OCI-LY1 (cell line): ENCODE data around the gene COG8.

Experiments used
- H2AFZ ChIP-seq: fragments of 200-600 bp; sonication (generic), shearing (Covaris generic); 2 replicates; pipeline ENCODE4 v1.6.0; 2014; ENCODE audit warnings: antibody characterized with exemption, mild to moderate bottlenecking, low read length
- H3F3A ChIP-seq: fragments of 200-600 bp; sonication (generic), shearing (Covaris generic); 2 replicates; pipeline ENCODE4 v1.6.0; 2014; ENCODE audit warnings: mild to moderate bottlenecking, antibody characterized with exemption, low read length, moderate library complexity; ENCODE audit not compliant: insufficient read depth
- H3K27ac ChIP-seq: fragments of 200-600 bp; sonication (generic); 2 replicates; pipeline ENCODE4 v1.5.1; 2014; ENCODE audit warnings: low read length, mixed run types, mild to moderate bottlenecking, low read depth; ENCODE audit not compliant: poor library complexity, severe bottlenecking
- H3K27me3 ChIP-seq: fragments of 200-600 bp; sonication (generic); 2 replicates; pipeline ENCODE4 v1.6.0; 2014; ENCODE audit warnings: antibody characterized with exemption, mild to moderate bottlenecking, low read length, moderate library complexity; ENCODE audit not compliant: insufficient read depth
- H3K36me3 ChIP-seq: fragments of 200-600 bp; sonication (generic); 2 replicates; pipeline ENCODE4 v1.6.1; 2014; ENCODE audit warnings: mild to moderate bottlenecking, antibody characterized with exemption, low read length, moderate library complexity, mixed read lengths; ENCODE audit not compliant: insufficient read depth
- H3K4me1 ChIP-seq: fragments of 200-600 bp; sonication (generic); 2 replicates; pipeline ENCODE4 v1.5.1; 2014; ENCODE audit warnings: mild to moderate bottlenecking, low read length, moderate library complexity; ENCODE audit not compliant: insufficient read depth, severe bottlenecking
- H3K4me2 ChIP-seq: fragments of 200-600 bp; sonication (generic), shearing (Covaris generic); 2 replicates; pipeline ENCODE4 v1.6.1; 2014; ENCODE audit warnings: low read length
- H3K4me3 ChIP-seq: fragments of 200-600 bp; sonication (generic); 2 replicates; pipeline ENCODE4 v1.5.1; 2014; ENCODE audit warnings: low read length, low read depth, mild to moderate bottlenecking, mixed read lengths; ENCODE audit not compliant: poor library complexity, severe bottlenecking
- H3K79me2 ChIP-seq: fragments of 200-600 bp; shearing (Covaris generic); 2 replicates; pipeline ENCODE4 v1.6.1; 2016; ENCODE audit warnings: mixed run types, low read length, mixed read lengths; ENCODE audit not compliant: insufficient read depth
- H3K9ac ChIP-seq: fragments of 200-600 bp; sonication (generic), shearing (Covaris generic); 2 replicates; pipeline ENCODE4 v1.6.1; 2014; ENCODE audit warnings: mild to moderate bottlenecking, low read length, mixed read lengths
- H3K9me2 ChIP-seq: fragments of 200-600 bp; sonication (generic), shearing (Covaris generic); 2 replicates; pipeline ENCODE4 v1.6.1; 2014; ENCODE audit warnings: low read depth, mild to moderate bottlenecking, low read length, mixed read lengths
- H3K9me3 ChIP-seq: fragments of 200-600 bp; shearing (Covaris generic); 2 replicates; pipeline ENCODE4 v1.6.1; 2014; ENCODE audit warnings: low read length, mixed read lengths
- H4K20me1 ChIP-seq: fragments of 200-600 bp; sonication (generic), shearing (Covaris generic); 2 replicates; pipeline ENCODE4 v1.6.0; 2016; ENCODE audit warnings: mild to moderate bottlenecking, low read length; ENCODE audit not compliant: insufficient read depth
- CTCF ChIP-seq: fragments of 200-600 bp; sonication (generic), shearing (Covaris generic); IDR thresholded peaks from 2 replicates; pipeline ENCODE4 v1.5.1; 2017; ENCODE audit warnings: mild to moderate bottlenecking, antibody characterized with exemption, low read length, moderate library complexity, mixed read lengths
- EZH2 ChIP-seq: fragments of 200-600 bp; sonication (generic), shearing (Covaris generic); IDR thresholded peaks from 2 replicates; pipeline ENCODE4 v1.8.0; 2017; ENCODE audit warnings: borderline replicate concordance, mixed run types, mild to moderate bottlenecking, antibody characterized with exemption, low read length, moderate library complexity, mixed read lengths

Gene COG8

GRCh38 chr16:69318911-69319289 lies 20.5 kb downstream of the COG8 start:
- no peaks in the 10 kb centered on the region for H4K20me1 ChIP-seq
- H3K79me2 ChIP-seq = no peaks in the 10 kb centered on the region
- H3K27me3 ChIP-seq = no peaks in the 10 kb centered on the region
- H3K4me1 ChIP-seq = no peaks in the 10 kb centered on the region
- H3K4me2 ChIP-seq = no peak overlapping the region
- H3K27ac ChIP-seq = no peak overlapping the region
- no peaks in the 10 kb centered on the region for H3K9me2 ChIP-seq
- peaks cover 90% of the 10 kb centered on the region for H3K36me3 ChIP-seq
- no peak overlapping the region for H3K4me3 ChIP-seq
- no peak overlapping the region for H3K9ac ChIP-seq
- H2AFZ ChIP-seq = no peak overlapping the region
- no peak for TF ChIP-seq EZH2
- TF ChIP-seq CTCF = no peak
- H3K9me3 ChIP-seq = no peaks in the 10 kb centered on the region
- H3F3A ChIP-seq = no peaks in the 10 kb centered on the region

- Histone ChIP-seq H4K20me1 (no peaks in the 10 kb centered on the region), H2AFZ (no peak overlapping the region), H3K27me3 (no peaks in the 10 kb centered on the region), H3K27ac (no peak overlapping the region), H3K4me3 (no peak overlapping the region), H3K79me2 (no peaks in the 10 kb centered on the region), H3K9me3 (no peaks in the 10 kb centered on the region), H3K9ac (no peak overlapping the region), H3K36me3 (peaks cover 90% of the 10 kb centered on the region), H3K9me2 (no peaks in the 10 kb centered on the region), H3K4me1 (no peaks in the 10 kb centered on the region), H3F3A (no peaks in the 10 kb centered on the region), H3K4me2 (no peak overlapping the region)
- TF ChIP-seq CTCF (no peak), EZH2 (no peak)
Observed at GRCh38 chr16:69318177-69318910, 21.0 kb downstream of the COG8 start.

- no peaks in the 10 kb centered on the region for H3K9me2 ChIP-seq
- no peaks in the 10 kb centered on the region for H3K9me3 ChIP-seq
- H3K9ac ChIP-seq = no peak overlapping the region
- H4K20me1 ChIP-seq = no peaks in the 10 kb centered on the region
- H3K4me3 ChIP-seq = no peak overlapping the region
- H3K79me2 ChIP-seq = peaks cover 8% of the 10 kb centered on the region
- H3F3A ChIP-seq = no peaks in the 10 kb centered on the region
- peaks cover 76% of the 10 kb centered on the region for H3K36me3 ChIP-seq
- H2AFZ ChIP-seq = no peak overlapping the region
- H3K4me1 ChIP-seq = peaks cover 5% of the 10 kb centered on the region
- no peak overlapping the region for H3K4me2 ChIP-seq
- no peak for TF ChIP-seq EZH2
- no peak for TF ChIP-seq CTCF
- H3K27ac ChIP-seq = no peak overlapping the region
- no peaks in the 10 kb centered on the region for H3K27me3 ChIP-seq
Observed at GRCh38 chr16:69316595-69317034, 22.7 kb downstream of the COG8 start.
